ENCODE results near the gene PLEKHM2.

- TF ChIP-seq CTCF (IDR thresholded peaks at IDR 0.05; ENCODE audit: insufficient read depth, low read length) (no peak), GABPA (IDR thresholded peaks at IDR 0.05; ENCODE audit: low read depth) (no peak), POLR2AphosphoS5 (IDR thresholded peaks at IDR 0.05; ENCODE audit: low read depth) (no peak), REST (IDR thresholded peaks at IDR 0.05; ENCODE audit: insufficient replicate concordance, low read depth) (no peak)
Measured at GRCh38 chr1:15683345-15684039, 628 bp upstream of the PLEKHM2 start.

Measured in HL-60 (cell line).